ENCODE results near the gene DLST.

DNA sequence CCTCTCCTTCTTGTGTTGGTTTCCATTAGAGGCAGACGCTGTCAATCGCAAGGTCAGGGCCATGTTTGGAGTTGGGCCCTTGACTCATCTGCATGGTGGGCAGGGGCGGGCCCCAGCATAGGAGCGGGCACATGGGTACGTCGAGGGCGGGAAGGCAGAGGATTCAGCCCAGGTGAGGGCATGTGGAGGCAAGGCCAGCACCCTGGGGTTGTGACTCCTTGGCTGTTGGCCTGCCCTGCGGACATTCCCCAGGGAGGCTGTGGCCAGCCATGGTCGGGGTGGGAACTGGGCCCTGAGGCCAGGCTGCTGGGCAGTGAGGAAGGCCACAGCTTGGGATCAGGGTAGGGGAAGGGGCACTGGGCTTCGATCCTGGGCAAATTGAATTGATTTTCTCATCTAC lies 31.1 kb downstream of the DLST start:
- TF ChIP-seq, protein P1, sequence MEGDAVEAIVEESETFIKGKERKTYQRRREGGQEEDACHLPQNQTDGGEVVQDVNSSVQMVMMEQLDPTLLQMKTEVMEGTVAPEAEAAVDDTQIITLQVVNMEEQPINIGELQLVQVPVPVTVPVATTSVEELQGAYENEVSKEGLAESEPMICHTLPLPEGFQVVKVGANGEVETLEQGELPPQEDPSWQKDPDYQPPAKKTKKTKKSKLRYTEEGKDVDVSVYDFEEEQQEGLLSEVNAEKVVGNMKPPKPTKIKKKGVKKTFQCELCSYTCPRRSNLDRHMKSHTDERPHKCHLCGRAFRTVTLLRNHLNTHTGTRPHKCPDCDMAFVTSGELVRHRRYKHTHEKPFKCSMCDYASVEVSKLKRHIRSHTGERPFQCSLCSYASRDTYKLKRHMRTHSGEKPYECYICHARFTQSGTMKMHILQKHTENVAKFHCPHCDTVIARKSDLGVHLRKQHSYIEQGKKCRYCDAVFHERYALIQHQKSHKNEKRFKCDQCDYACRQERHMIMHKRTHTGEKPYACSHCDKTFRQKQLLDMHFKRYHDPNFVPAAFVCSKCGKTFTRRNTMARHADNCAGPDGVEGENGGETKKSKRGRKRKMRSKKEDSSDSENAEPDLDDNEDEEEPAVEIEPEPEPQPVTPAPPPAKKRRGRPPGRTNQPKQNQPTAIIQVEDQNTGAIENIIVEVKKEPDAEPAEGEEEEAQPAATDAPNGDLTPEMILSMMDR (conservative IDR thresholded peaks at IDR 0.05; ENCODE audit: low read depth, low read length) = no peak
- no peak for TF ChIP-seq FOS (IDR thresholded peaks at IDR 0.05; ENCODE audit: low read depth, low read length)
- no peak for TF ChIP-seq MAZ (IDR thresholded peaks at IDR 0.05; ENCODE audit: borderline replicate concordance, low read depth, low read length)
- no peak for TF ChIP-seq POLR2A (IDR thresholded peaks at IDR 0.05; ENCODE audit: low read depth, low read length)
- no peak for TF ChIP-seq RFX5 (IDR thresholded peaks at IDR 0.05; ENCODE audit: low read depth, low read length)
- no peak for TF ChIP-seq RAD21 (IDR thresholded peaks at IDR 0.05; ENCODE audit: low read length)
- TF ChIP-seq CHD1 (IDR thresholded peaks at IDR 0.05; ENCODE audit: low read depth, low read length) = no peak
- TF ChIP-seq, protein P2, sequence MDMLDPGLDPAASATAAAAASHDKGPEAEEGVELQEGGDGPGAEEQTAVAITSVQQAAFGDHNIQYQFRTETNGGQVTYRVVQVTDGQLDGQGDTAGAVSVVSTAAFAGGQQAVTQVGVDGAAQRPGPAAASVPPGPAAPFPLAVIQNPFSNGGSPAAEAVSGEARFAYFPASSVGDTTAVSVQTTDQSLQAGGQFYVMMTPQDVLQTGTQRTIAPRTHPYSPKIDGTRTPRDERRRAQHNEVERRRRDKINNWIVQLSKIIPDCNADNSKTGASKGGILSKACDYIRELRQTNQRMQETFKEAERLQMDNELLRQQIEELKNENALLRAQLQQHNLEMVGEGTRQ (IDR thresholded peaks at IDR 0.05; ENCODE audit: low read depth, low read length) = no peak
- no peak for TF ChIP-seq CEBPB (IDR thresholded peaks at IDR 0.05; ENCODE audit: low read depth, low read length)
- TF ChIP-seq RCOR1 (IDR thresholded peaks at IDR 0.05; ENCODE audit: insufficient replicate concordance, low read length) = no peak
- TF ChIP-seq MAFK (IDR thresholded peaks at IDR 0.05; ENCODE audit: low read depth, low read length) = no peak
- TF ChIP-seq, protein P3, sequence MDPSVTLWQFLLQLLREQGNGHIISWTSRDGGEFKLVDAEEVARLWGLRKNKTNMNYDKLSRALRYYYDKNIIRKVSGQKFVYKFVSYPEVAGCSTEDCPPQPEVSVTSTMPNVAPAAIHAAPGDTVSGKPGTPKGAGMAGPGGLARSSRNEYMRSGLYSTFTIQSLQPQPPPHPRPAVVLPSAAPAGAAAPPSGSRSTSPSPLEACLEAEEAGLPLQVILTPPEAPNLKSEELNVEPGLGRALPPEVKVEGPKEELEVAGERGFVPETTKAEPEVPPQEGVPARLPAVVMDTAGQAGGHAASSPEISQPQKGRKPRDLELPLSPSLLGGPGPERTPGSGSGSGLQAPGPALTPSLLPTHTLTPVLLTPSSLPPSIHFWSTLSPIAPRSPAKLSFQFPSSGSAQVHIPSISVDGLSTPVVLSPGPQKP (IDR thresholded peaks at IDR 0.05; ENCODE audit: borderline replicate concordance, low read depth, low read length) = no peak

Data from IMR-90 (cell line).